GM12878 (cell line): Measurements from ENCODE around the gene PRICKLE4. TPM values are rescaled to one million over a fixed set of nuclear protein-coding genes. Genes with fewer than 3 reads are reported as not detected.

Experiments
- BCL3 ChIP-seq: IDR thresholded peaks from 2 replicates; pipeline ENCODE4 v1.6.1; 2011; ENCODE audit warnings: borderline replicate concordance, low read depth, mild to moderate bottlenecking, moderate library complexity, low read length; ENCODE audit not compliant: insufficient read depth, poor library complexity, severe bottlenecking
- CEBPZ ChIP-seq: fragments of 150-350 bp; IDR thresholded peaks from 2 replicates; pipeline ENCODE4 v1.6.1; 2016; ENCODE audit warnings: low read depth, low read length
- CREM ChIP-seq: IDR thresholded peaks from 2 replicates; pipeline ENCODE4 v1.6.1; 2014; ENCODE audit warnings: antibody characterized with exemption, low read depth
- EGR1 ChIP-seq, 2 experiments: IDR thresholded peaks; 1 replicate in 1 of 2; 2 replicates in 1 of 2; pipeline ENCODE4 v1.6.1; 2011 to 2012; ENCODE audit warnings: low read depth in 2 of 2, low read length in 2 of 2, borderline replicate concordance in 1 of 2, mild to moderate bottlenecking in 1 of 2, moderate library complexity in 1 of 2
- ELK1 ChIP-seq: IDR thresholded peaks from 2 replicates; pipeline ENCODE4 v1.6.1; 2012; ENCODE audit warnings: low read depth, low read length, improper control_type of control experiment
- ESRRA ChIP-seq: IDR thresholded peaks from 2 replicates; pipeline ENCODE4 v1.6.1; 2012; ENCODE audit warnings: mild to moderate bottlenecking, low read length, improper control_type of control experiment
- HDGF ChIP-seq: fragments of 450-650 bp; IDR thresholded peaks from 2 replicates; pipeline ENCODE4 v1.6.1; 2016; ENCODE audit warnings: antibody characterized with exemption
- IKZF1 ChIP-seq: fragments of 450-650 bp; conservative IDR thresholded peaks from 2 replicates; pipeline ENCODE4 v1.6.1; 2017; ENCODE audit warnings: antibody characterized with exemption, mild to moderate bottlenecking
- IRF3 ChIP-seq: fragments of 450-650 bp; IDR thresholded peaks from 2 replicates; pipeline ENCODE4 v1.6.1; 2014; ENCODE audit warnings: mild to moderate bottlenecking
- MAX ChIP-seq: IDR thresholded peaks from 2 replicates; pipeline ENCODE4 v1.6.1; 2012; ENCODE audit warnings: low read depth, low read length, improper control_type of control experiment
- MLLT1 ChIP-seq: fragments of 450-650 bp; IDR thresholded peaks from 2 replicates; pipeline ENCODE4 v1.6.1; 2016; ENCODE audit warnings: mild to moderate bottlenecking
- MXI1 ChIP-seq: fragments of 150-350 bp; IDR thresholded peaks from 2 replicates; pipeline ENCODE4 v1.6.1; 2011; ENCODE audit warnings: low read depth, mild to moderate bottlenecking, inconsistent platforms, low read length, improper control_type of control experiment
- NR2C1 ChIP-seq: fragments of 450-650 bp; IDR thresholded peaks from 2 replicates; pipeline ENCODE4 v1.6.1; 2017; ENCODE audit warnings: antibody characterized with exemption, mild to moderate bottlenecking, moderate library complexity
- NRF1 ChIP-seq: conservative IDR thresholded peaks from 2 replicates; pipeline ENCODE4 v1.6.1; 2011; ENCODE audit warnings: mild to moderate bottlenecking, low read depth, low read length, improper control_type of control experiment
- RB1 ChIP-seq: fragments of 450-650 bp; formaldehyde crosslinking; IDR thresholded peaks from 2 replicates; pipeline ENCODE4 v1.6.1; 2017; ENCODE audit warnings: mild to moderate bottlenecking, borderline replicate concordance
- RUNX3 ChIP-seq: IDR thresholded peaks from 2 replicates; pipeline ENCODE4 v1.6.1; 2012; ENCODE audit warnings: low read length, inconsistent platforms
- SIN3A ChIP-seq: IDR thresholded peaks from 2 replicates; pipeline ENCODE4 v1.6.1; 2012; ENCODE audit warnings: low read depth, low read length, improper control_type of control experiment
- STAT3 ChIP-seq: IDR thresholded peaks from 2 replicates; pipeline ENCODE4 v1.6.1; 2011; ENCODE audit warnings: low read depth, low read length, improper control_type of control experiment
- TAF1 ChIP-seq: IDR thresholded peaks from 2 replicates; pipeline ENCODE4 v1.6.1; 2011; ENCODE audit warnings: mild to moderate bottlenecking, low read depth, low read length, borderline replicate concordance
- TBL1XR1 ChIP-seq: IDR thresholded peaks from 2 replicates; pipeline ENCODE4 v1.6.1; 2012; ENCODE audit warnings: low read depth, low read length, improper control_type of control experiment
- YY1 ChIP-seq: IDR thresholded peaks from 2 replicates; pipeline ENCODE4 v1.6.1; 2011; ENCODE audit warnings: low read depth, mild to moderate bottlenecking, low read length
- polyA plus RNA-seq, 11 experiments: library from polyadenylated mRNA; depleted of rRNA in 4 of 11; unstranded in 6 of 11; stranded (reverse) in 5 of 11; fragments of >200 nt; fragmentation: Nextera tagmentation in 4 of 11; fragmentation: Illumina TruSeq in 1 of 11; extraction: Ambion mirVana in 4 of 11; extraction: Trizol in 1 of 11; gene quantifications; 1 replicate in 1 of 11; 2 replicates in 10 of 11; pipeline versions ENCODE4 v1.2.1 to v1.2.3, GENCODE V29; 2011 to 2016; ENCODE audit warnings: inconsistent platforms in 2 of 11, missing spikeins in 2 of 11, low read depth in 1 of 11
- total RNA-seq, 4 experiments: library from RNA; depleted of rRNA in 3 of 4; stranded (reverse); fragments of >200 nt in 3 of 4; fragmentation: Illumina TruSeq in 1 of 4; extraction: Trizol in 1 of 4; gene quantifications; 2 replicates each; pipeline versions ENCODE4 v1.2.1 to v1.2.3, GENCODE V29; 2013 to 2021

The PRICKLE4 gene
- total and polyA plus RNA-seq, 10 of the 15 experiments (the other 5 are each of a cell fraction or from before 2014, with no cell fraction given): 0.33 to 0.85 (median 0.35) TPM; not detected in 7

- TF ChIP-seq BCL3: peak; percentile 31
- no peak for TF ChIP-seq MLLT1
- TF ChIP-seq ELK1: peak; percentile 61
- TF ChIP-seq MXI1: peak; percentile 68; the same call in 1 of the 2 replicates
- TF ChIP-seq SIN3A: peak; percentile 83; the same call in 1 of the 2 replicates
- peak; percentile 30; the same call in 1 of the 2 replicates for TF ChIP-seq TAF1
- TF ChIP-seq NR2C1: peak; percentile 97
- peak; percentile 81 for TF ChIP-seq IKZF1
- TF ChIP-seq RUNX3: peak; percentile 56
- peak; percentile 47 to 99 for TF ChIP-seq EGR1 (IDR thresholded peaks at IDR 0.05; ENCODE audit: borderline replicate concordance in 1 of 2, low read depth in 2 of 2, low read length in 2 of 2)
- 0 out of 2 replicates have a peak, but pooled peaks have one; percentile 17 for TF ChIP-seq IRF3
- TF ChIP-seq ESRRA: peak; percentile 82; the same call in 1 of the 2 replicates
- TF ChIP-seq STAT3: no peak
- 0 out of 2 replicates have a peak, but pooled peaks have one; percentile 15 for TF ChIP-seq NRF1
- peak; percentile 76; the same call in 1 of the 2 replicates for TF ChIP-seq TBL1XR1
- TF ChIP-seq MAX: peak; percentile 32; the same call in 1 of the 2 replicates
- TF ChIP-seq RB1: peak; percentile 68; the same call in 1 of the 2 replicates
- TF ChIP-seq CREM: peak; percentile 54; the same call in 1 of the 2 replicates
- TF ChIP-seq CEBPZ: no peak
- TF ChIP-seq HDGF: peak; percentile 95
- peak; percentile 79 for TF ChIP-seq YY1
These were observed 613 bp upstream of the PRICKLE4 start, which contains the start of gene FRS3 (continued) for GRCh38 chr6:41779788-41780550.
